OCI-LY3 (cell line): ENCODE measurements around the gene SPEF2.

Experiments
- CTCF ChIP-seq: fragments of 200-600, 300-600 bp; sonication (generic); IDR thresholded peaks from 2 replicates; pipeline ENCODE4 v1.5.1; 2014; ENCODE audit warnings: antibody characterized with exemption, low read length, low read depth
- EZH2phosphoT487 ChIP-seq: fragments of 200-600 bp; shearing (Covaris generic); IDR thresholded peaks from 2 replicates; pipeline ENCODE4 v1.6.1; 2018; ENCODE audit warnings: antibody characterized with exemption, mixed run types, low read depth

GRCh38 chr5:35857606-35858205 lies 240.0 kb downstream of the SPEF2 start:
- no peak for TF ChIP-seq EZH2phosphoT487
- no peak for TF ChIP-seq CTCF
